ENCODE measurements around the gene ARL15. TPM values are rescaled to one million over a fixed set of nuclear protein-coding genes. Genes with fewer than 3 reads are reported as not detected.

ARL15 gene
- total RNA-seq, 1 experiment from 2014 or later, result 0.50 TPM

DNA sequence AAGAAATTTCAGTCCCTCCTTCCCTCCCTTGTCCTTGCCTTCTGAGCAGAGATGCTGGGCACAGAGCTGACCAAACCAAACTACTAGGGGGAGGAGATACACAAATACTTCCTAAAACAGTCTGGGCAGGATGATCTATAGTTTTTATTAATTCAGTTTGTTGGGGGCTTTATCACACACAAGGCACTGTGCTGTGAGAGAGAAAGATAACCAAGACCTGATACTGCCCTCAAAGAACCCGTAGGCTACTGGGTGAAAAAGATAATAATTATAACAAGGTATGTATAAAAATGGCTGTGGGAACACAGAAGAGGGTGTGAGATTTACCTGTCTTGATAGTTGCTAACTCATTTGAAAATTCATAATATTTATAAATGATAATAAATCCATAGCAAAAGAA lies 395.3 kb downstream of the ARL15 start:
- BruUV-seq (replicated peaks), result no TSS peak
- H3K27ac ChIP-seq, result no peak overlapping the region
- H3K36me3 ChIP-seq (ENCODE audit: low read depth), result no peaks in the 10 kb centered on the region
- ChIA-PET POLR2A (ENCODE audit: unreplicated experiment) (no interaction called here), CTCF (no interaction called here)
- no peaks in the 10 kb centered on the region for H4K20me1 ChIP-seq (ENCODE audit: insufficient read depth)
- no peak overlapping the region for H2AFZ ChIP-seq
- intact Hi-C loops (cut with micrococcal nuclease; ENCODE audit: unreplicated experiment), result no loop called here
- no peak overlapping the region for H3K4me2 ChIP-seq
- DNase-seq, result no peak
- no peaks in the 10 kb centered on the region for H3K79me2 ChIP-seq (ENCODE audit: low read depth)
- H3K27me3 ChIP-seq (ENCODE audit: insufficient read depth, low read depth), result no peaks in the 10 kb centered on the region
- no peaks in the 10 kb centered on the region for H3K4me1 ChIP-seq (replicated peaks; ENCODE audit: insufficient read depth)
- TF ChIP-seq, protein P1, sequence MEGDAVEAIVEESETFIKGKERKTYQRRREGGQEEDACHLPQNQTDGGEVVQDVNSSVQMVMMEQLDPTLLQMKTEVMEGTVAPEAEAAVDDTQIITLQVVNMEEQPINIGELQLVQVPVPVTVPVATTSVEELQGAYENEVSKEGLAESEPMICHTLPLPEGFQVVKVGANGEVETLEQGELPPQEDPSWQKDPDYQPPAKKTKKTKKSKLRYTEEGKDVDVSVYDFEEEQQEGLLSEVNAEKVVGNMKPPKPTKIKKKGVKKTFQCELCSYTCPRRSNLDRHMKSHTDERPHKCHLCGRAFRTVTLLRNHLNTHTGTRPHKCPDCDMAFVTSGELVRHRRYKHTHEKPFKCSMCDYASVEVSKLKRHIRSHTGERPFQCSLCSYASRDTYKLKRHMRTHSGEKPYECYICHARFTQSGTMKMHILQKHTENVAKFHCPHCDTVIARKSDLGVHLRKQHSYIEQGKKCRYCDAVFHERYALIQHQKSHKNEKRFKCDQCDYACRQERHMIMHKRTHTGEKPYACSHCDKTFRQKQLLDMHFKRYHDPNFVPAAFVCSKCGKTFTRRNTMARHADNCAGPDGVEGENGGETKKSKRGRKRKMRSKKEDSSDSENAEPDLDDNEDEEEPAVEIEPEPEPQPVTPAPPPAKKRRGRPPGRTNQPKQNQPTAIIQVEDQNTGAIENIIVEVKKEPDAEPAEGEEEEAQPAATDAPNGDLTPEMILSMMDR (conservative IDR thresholded peaks at IDR 0.05), result no peak
- no peak for TF ChIP-seq EZH2 (IDR thresholded peaks at IDR 0.05; ENCODE audit: low read depth)
- H3K4me3 ChIP-seq, result no peak overlapping the region
- no peaks in the 10 kb centered on the region for H3K9me2 ChIP-seq (ENCODE audit: insufficient read depth)
- H3F3A ChIP-seq (ENCODE audit: insufficient read depth, low read depth), result no peaks in the 10 kb centered on the region
- H3K9me3 ChIP-seq (ENCODE audit: insufficient read depth, low read depth), result no peaks in the 10 kb centered on the region

DNA sequence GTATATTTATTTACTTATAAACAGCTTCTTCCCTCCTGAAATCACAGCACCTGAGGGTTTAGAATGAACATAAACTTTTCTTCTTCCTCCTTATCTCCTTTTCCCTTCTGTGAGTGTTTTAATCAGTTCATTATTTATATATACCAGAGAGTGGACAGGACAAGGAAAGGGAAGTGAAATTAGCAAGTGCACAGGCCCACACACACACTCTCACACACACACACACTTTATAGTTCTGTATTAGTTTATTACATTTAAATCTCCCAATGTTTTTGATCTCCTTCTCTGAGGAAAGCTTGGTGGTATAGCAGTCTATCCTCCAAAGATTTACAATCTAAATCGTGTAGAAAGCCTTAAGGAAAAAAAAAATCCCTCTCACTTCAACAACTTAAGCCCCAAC lies 396.4 kb downstream of the ARL15 start:
- CTCF ChIA-PET, result no interaction called here
- H3F3A ChIP-seq (ENCODE audit: insufficient read depth, low read depth), result no peaks in the 10 kb centered on the region
- no peak for TF ChIP-seq EZH2 (IDR thresholded peaks at IDR 0.05; ENCODE audit: low read depth)
- TF ChIP-seq, protein P1 (conservative IDR thresholded peaks at IDR 0.05), result no peak

DNA sequence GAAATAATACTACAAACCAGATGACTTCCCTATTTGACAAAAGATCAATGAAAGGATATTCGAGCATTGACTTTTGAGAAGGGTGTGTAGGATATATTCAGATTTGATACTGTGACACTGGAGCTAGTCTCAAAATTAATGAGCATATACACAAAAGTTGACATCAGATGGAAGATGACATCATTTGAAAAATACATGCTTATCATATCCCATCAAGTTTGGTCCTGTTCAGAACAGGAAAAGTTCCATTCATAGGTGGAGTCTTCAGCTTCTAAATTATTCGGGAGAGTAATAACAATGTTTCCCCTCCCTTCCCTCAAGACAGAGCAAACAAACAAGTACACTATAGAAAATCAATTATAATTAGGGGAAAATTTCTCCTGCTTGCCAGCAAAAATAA lies 401.6 kb downstream of the ARL15 start:
- Histone ChIP-seq H3K4me2 (no peak overlapping the region), H3K4me3 (no peak overlapping the region), H3K36me3 (ENCODE audit: low read depth) (no peaks in the 10 kb centered on the region), H2AFZ (no peak overlapping the region), H3K9me2 (ENCODE audit: insufficient read depth) (no peaks in the 10 kb centered on the region), H3K27ac (no peak overlapping the region), H4K20me1 (ENCODE audit: insufficient read depth) (no peaks in the 10 kb centered on the region), H3K27me3 (ENCODE audit: insufficient read depth, low read depth) (no peaks in the 10 kb centered on the region), H3K4me1 (replicated peaks; ENCODE audit: insufficient read depth) (no peaks in the 10 kb centered on the region), H3F3A (ENCODE audit: insufficient read depth, low read depth) (no peaks in the 10 kb centered on the region), H3K79me2 (ENCODE audit: low read depth) (no peaks in the 10 kb centered on the region), H3K9me3 (ENCODE audit: insufficient read depth, low read depth) (no peaks in the 10 kb centered on the region)
- BruUV-seq (replicated peaks), result no TSS peak
- TF ChIP-seq, protein P1 (conservative IDR thresholded peaks at IDR 0.05), result no peak
- TF ChIP-seq EZH2 (IDR thresholded peaks at IDR 0.05; ENCODE audit: low read depth), result no peak
- no peak for DNase-seq
- ChIA-PET CTCF (no interaction called here), POLR2A (ENCODE audit: unreplicated experiment) (no interaction called here)
- intact Hi-C loops (cut with micrococcal nuclease; ENCODE audit: unreplicated experiment), result no loop called here

More for the DNA sequence above, 396.4 kb downstream of the ARL15 start:
- Histone ChIP-seq H3K4me1 (replicated peaks; ENCODE audit: insufficient read depth) (no peaks in the 10 kb centered on the region), H3K36me3 (ENCODE audit: low read depth) (no peaks in the 10 kb centered on the region), H3K27ac (no peak overlapping the region), H3K9me3 (ENCODE audit: insufficient read depth, low read depth) (no peaks in the 10 kb centered on the region), H4K20me1 (ENCODE audit: insufficient read depth) (no peaks in the 10 kb centered on the region), H2AFZ (no peak overlapping the region), H3K4me3 (no peak overlapping the region), H3K27me3 (ENCODE audit: insufficient read depth, low read depth) (no peaks in the 10 kb centered on the region), H3K79me2 (ENCODE audit: low read depth) (no peaks in the 10 kb centered on the region), H3K9me2 (ENCODE audit: insufficient read depth) (no peaks in the 10 kb centered on the region), H3K4me2 (no peak overlapping the region)
- no peak for DNase-seq
- POLR2A ChIA-PET (ENCODE audit: unreplicated experiment), result no interaction called here
- intact Hi-C loops (cut with micrococcal nuclease; ENCODE audit: unreplicated experiment), result no loop called here
- no TSS peak for BruUV-seq (replicated peaks)
